Panc1 (cell line): ENCODE results near the gene DENND4C.

Experiments
- CTCF ChIP-seq: fragments of 450-650 bp; IDR thresholded peaks from 2 replicates; pipeline ENCODE4 v1.5.1; 2017; ENCODE audit warnings: mild to moderate bottlenecking
- POLR2AphosphoS5 ChIP-seq: IDR thresholded peaks from 2 replicates; pipeline ENCODE4 v1.6.1; 2012; ENCODE audit warnings: mild to moderate bottlenecking, low read depth, low read length, moderate library complexity
- REST ChIP-seq, 2 experiments: IDR thresholded peaks; 2 replicates each; pipeline ENCODE4 v1.6.1; 2011 to 2012; ENCODE audit warnings: low read depth in 2 of 2, control low read depth in 1 of 2, low read length in 1 of 2, mild to moderate bottlenecking in 1 of 2, moderate library complexity in 1 of 2; ENCODE audit not compliant: insufficient read depth in 1 of 2
- SIN3A ChIP-seq: IDR thresholded peaks from 2 replicates; pipeline ENCODE4 v1.6.1; 2012; ENCODE audit warnings: low read depth, mild to moderate bottlenecking, low read length, moderate library complexity, borderline replicate concordance; ENCODE audit not compliant: insufficient read depth
- TCF7L2 ChIP-seq: IDR thresholded peaks from 2 replicates; pipeline ENCODE4 v1.6.1; 2011; ENCODE audit warnings: mild to moderate bottlenecking, low read depth, low read length, inconsistent platforms

- TF ChIP-seq CTCF (no peak), SIN3A (no peak), REST (IDR thresholded peaks at IDR 0.05; ENCODE audit: insufficient read depth in 1 of 2, low read depth in 2 of 2, low read length in 1 of 2) (no peak), POLR2AphosphoS5 (no peak), TCF7L2 (no peak)
Measured at GRCh38 chr9:19180991-19181390, 49.5 kb upstream of the DENND4C start.
